Measurements from ENCODE around the gene ADGRB3.
A peak's percentile ranks its signal among the peaks of the same experiment; 100 is the strongest.
"Not testable (repeated sequence)": the region's sequence is repeated elsewhere in the genome, so short reads cannot be mapped to it uniquely, and the experiment has no call there.

The ADGRB3 gene

GRCh38 chr6:68743099-68743498 lies 108.0 kb downstream of the ADGRB3 start:
- no peak for DNase-seq

GRCh38 chr6:68744376-68744775 lies 109.3 kb downstream of the ADGRB3 start:
- not testable (repeated sequence) for DNase-seq

GRCh38 chr6:68746376-68746775 lies 111.3 kb downstream of the ADGRB3 start:
- no peak for DNase-seq

GRCh38 chr6:68747110-68747790 lies 112.2 kb downstream of the ADGRB3 start:
- DNase-seq: no peak

GRCh38 chr6:68747832-68748231 lies 112.8 kb downstream of the ADGRB3 start:
- not testable (repeated sequence) for DNase-seq

- DNase-seq: no peak
These were observed 119.7 kb downstream of the ADGRB3 start for GRCh38 chr6:68754681-68755213.

DNA sequence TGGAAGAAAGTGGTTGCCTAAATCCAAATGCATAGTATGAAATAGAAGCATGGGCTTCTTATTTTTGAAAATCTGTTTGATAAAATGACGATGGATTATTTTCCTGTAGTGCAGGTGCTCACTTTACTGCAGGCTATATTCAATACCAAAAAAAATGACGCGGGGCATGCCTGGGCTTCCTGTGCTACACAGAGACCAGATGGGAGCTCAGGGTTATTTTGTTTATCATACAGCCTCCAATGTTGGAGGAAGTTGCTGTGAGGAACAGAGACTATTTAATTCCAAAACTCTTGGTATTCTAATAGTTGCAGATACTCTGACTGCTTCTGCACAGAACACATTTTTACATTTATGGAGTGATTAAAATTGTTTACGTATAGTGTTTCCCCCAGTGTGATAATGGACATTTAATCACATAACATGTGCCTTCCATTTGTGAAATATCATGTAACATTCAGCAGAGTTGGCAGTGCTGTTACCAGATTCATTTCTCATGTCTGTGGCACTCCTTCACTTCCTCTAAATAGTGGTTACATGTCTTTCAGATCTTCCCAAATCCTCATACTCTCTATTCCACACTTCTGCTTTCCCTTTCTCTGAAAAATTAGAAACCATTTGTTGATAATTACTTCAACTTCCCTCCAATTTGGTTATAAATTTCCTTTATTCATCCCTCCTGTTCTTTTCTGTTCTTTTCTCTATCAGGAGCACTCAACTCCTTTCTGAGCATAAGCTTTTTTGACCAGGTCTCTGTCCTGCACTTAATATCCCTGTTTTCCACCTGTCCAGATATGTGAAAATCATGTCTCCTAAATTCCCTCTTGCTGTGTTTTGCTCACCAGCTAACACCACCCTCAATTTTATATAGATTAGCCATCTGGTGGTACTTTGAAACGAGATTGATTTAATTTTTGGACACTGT lies 121.6 kb downstream of the ADGRB3 start:
- no peak for DNase-seq

- no peak for DNase-seq
These were observed 122.7 kb downstream of the ADGRB3 start for GRCh38 chr6:68757821-68758220.

DNA sequence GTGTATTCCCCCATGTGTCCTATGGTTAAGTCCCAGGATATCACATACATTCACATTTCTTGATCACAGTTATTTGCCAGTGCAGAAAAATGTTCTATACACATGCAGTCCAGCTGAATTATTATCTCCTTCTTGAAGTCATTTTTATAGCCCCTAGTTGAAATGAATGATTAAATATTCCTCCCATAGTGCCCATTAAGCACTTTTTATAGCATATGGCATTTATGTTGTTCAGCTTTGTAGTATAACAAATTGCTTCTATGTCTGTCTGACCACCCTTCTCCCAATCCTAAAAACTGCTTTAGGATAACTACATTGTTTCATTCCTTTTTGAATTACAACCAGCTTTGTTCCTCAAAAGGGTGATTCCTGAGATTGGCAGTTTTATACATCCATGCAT lies 123.5 kb downstream of the ADGRB3 start:
- DNase-seq: no peak

DNA sequence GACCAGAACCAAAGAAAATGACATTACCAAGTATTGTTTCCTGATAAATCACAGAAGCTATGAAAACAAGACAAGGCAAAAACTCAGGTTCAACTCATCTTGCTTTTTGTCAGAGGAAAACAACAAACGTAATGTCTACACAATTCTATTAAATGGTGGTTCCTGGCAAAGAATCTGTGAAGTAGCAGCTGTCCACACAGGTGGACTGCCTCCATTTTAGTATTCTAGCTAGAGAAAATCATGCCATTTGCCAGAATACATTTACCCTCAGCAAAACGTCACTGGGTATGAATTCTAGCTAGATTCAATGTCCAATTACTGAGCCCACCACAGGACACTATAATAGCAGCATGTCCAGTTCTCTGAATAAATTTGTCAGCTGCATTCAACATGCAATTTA lies 125.4 kb downstream of the ADGRB3 start:
- DNase-seq: no peak

- no peak for DNase-seq
These were observed 126.0 kb downstream of the ADGRB3 start for GRCh38 chr6:68760941-68761676.

DNA sequence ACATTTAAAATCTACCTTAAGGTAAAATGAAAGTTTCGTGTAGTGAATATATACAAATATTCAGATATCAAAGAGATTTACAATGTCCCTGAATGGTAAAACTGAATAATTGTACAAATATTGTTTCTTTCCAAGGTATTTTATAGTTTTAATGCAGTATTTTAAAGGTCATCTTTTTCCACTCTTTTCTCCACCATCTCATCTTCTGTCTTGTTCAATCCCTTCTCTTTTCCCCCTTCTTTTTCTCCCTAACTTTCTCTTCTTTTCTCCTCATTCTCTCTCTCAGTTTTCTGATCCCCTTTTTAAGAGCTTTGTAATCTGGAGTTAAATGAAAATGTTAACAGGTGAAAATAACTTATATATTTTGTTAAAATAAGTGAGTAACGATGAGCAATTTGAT lies 126.9 kb downstream of the ADGRB3 start:
- no peak for DNase-seq

- no peak for DNase-seq
These were observed 136.3 kb downstream of the ADGRB3 start for GRCh38 chr6:68771426-68771825.

DNA sequence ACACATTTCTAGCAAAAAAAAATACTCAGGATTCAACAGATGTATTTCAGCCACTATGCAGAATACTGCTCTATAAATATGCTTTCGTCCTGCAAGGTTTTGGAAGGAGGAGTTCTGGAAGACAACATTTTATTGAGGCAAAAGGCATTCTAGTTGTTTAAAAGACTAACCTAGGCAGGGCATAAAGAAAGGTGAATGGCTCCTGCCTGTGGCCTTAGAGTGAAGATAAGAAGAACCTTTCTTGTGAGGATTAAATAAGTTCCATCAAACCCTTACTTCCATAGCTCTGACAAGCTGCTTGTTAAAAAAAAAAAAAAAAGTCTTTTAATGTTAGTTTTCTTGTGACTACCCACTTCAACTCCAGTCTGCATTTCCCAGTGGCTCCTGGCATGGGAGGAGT lies 139.8 kb downstream of the ADGRB3 start:
- no peak for DNase-seq

- DNase-seq: no peak
These were observed 141.3 kb downstream of the ADGRB3 start for GRCh38 chr6:68776354-68776753.

GRCh38 chr6:68777956-68778355 lies 142.9 kb downstream of the ADGRB3 start:
- DNase-seq: no peak

- DNase-seq: peak; percentile 39
These were observed 143.4 kb downstream of the ADGRB3 start for GRCh38 chr6:68778356-68779020.

GRCh38 chr6:68779366-68779765 lies 144.3 kb downstream of the ADGRB3 start:
- no peak for DNase-seq

DNA sequence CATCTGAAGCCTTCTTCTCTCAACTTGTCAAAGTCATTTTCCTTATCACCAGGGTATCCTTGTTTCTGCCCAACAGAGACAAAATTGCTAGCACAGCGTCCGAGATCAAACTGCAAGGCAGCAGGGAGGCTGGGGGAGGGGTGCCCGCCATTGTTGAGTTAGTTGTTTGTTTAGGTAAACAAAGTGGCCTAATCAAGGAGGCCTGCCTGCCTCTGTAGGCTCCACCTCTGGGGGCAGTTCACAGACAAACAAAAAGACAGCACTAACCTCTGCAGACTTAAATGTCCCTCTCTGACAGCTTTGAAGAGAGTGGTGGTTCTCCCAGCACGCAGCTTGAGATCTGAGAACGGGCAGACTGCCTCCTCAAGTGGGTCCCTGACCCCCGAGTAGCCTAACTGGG lies 155.0 kb downstream of the ADGRB3 start:
- DNase-seq: not testable (repeated sequence)

DNA sequence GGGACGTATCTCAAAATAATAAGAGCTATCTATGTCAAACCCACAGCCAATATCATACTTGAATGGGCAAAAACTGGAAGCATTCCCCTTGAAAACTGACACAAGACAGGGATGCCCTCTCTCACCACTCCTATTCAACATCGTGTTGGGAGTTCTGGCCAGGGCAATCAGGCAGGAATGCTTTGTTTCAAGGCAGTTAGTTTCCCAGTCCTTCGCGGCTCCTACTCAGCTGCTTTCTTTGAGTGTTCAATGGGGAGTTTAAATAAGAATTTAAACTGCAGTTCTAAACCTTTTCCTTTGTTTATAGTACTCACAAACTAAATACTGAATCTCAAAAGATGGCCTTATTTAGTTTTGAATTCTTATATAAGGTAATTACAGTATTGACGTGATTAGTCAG lies 179.9 kb downstream of the ADGRB3 start:
- not testable (repeated sequence) for DNase-seq

- DNase-seq: no peak
These were observed 191.4 kb downstream of the ADGRB3 start for GRCh38 chr6:68826501-68826900.

GRCh38 chr6:68834551-68834950 lies 199.5 kb downstream of the ADGRB3 start:
- no peak for DNase-seq

DNA sequence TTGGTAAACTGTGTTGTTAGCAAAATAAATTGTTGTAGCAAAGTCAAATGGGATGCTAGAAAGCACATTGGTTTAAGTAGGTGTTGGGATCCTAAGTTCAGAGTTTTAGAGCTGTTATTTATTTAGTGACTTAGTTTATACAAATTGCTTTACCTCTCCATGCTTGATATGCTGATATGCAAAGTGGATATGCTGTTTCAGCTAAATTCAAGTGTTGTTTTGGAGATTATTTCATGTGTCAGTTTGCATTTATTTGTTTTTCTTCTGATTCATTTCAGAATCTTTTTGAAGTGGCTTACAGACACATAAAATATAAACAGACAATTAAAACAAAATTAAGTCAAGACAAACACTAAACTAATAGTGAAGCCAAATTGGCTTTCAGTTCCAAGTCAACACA lies 203.5 kb downstream of the ADGRB3 start:
- DNase-seq: no peak
